Mucosa of stomach (tissue), 1 donor: ENCODE data around the gene SYMPK.
A peak's percentile ranks its signal among the peaks of the same experiment; 100 is the strongest.

ENCODE experiments used
- H3K27me3 ChIP-seq: one replicate; pipeline ENCODE4 v1.7.0; 2013; ENCODE audit warnings: mild to moderate bottlenecking, low read length; ENCODE audit not compliant: control insufficient read depth, insufficient read depth
- H3K36me3 ChIP-seq: one replicate; pipeline ENCODE4 v1.7.0; 2013; ENCODE audit warnings: low read length; ENCODE audit not compliant: control insufficient read depth, insufficient read depth
- H3K4me1 ChIP-seq: one replicate; pipeline ENCODE4 v1.7.0; 2013; ENCODE audit warnings: mild to moderate bottlenecking, low read length; ENCODE audit not compliant: control insufficient read depth, insufficient read depth
- H3K4me3 ChIP-seq: one replicate; pipeline ENCODE4 v1.7.0; 2013; ENCODE audit warnings: low read length
- H3K9ac ChIP-seq: one replicate; pipeline ENCODE4 v1.7.0; 2013; ENCODE audit warnings: mild to moderate bottlenecking, low read length, moderate library complexity
- H3K9me3 ChIP-seq: one replicate; pipeline ENCODE4 v1.7.0; 2013; ENCODE audit warnings: mild to moderate bottlenecking, low read length, moderate library complexity; ENCODE audit not compliant: control insufficient read depth
- donor health status: Pancreatic carcinoma.

SYMPK gene

GRCh38 chr19:45816236-45817009 lies 46.5 kb downstream of the SYMPK start:
- H3K9ac ChIP-seq = peak overlapping the region; percentile 8
- no peaks in the 10 kb centered on the region for H3K27me3 ChIP-seq
- H3K36me3 ChIP-seq = peaks cover 2% of the 10 kb centered on the region
- H3K4me1 ChIP-seq = no peaks in the 10 kb centered on the region
- H3K9me3 ChIP-seq = no peaks in the 10 kb centered on the region
- no peak overlapping the region for H3K4me3 ChIP-seq

GRCh38 chr19:45815481-45816216 lies 47.3 kb downstream of the SYMPK start:
- Histone ChIP-seq H3K27me3 (no peaks in the 10 kb centered on the region), H3K9ac (peak overlapping the region; percentile 8), H3K36me3 (no peaks in the 10 kb centered on the region), H3K4me1 (no peaks in the 10 kb centered on the region), H3K4me3 (no peak overlapping the region), H3K9me3 (no peaks in the 10 kb centered on the region)

- Histone ChIP-seq H3K9me3 (no peaks in the 10 kb centered on the region), H3K4me3 (no peak within 1 kb of the TSS), H3K4me1 (no peaks in the 10 kb centered on the region), H3K27me3 (no peaks in the 10 kb centered on the region), H3K36me3 (no peaks in the 10 kb centered on the region), H3K9ac (peak within 1 kb of the TSS; percentile 8)
Measured at GRCh38 chr19:45814851-45815480, 48.0 kb downstream of the SYMPK start, which contains the start of gene RSPH6A. TSS of gene RSPH6A (minus strand) at chr19:45815308. CDS start at chr19:45815176, 132 bp downstream.

- Histone ChIP-seq H3K36me3 (no peaks in the 10 kb centered on the region), H3K27me3 (no peaks in the 10 kb centered on the region), H3K9me3 (no peaks in the 10 kb centered on the region), H3K4me1 (no peaks in the 10 kb centered on the region), H3K9ac (no peak overlapping the region), H3K4me3 (no peak overlapping the region)
Measured at GRCh38 chr19:45814166-45814780, 48.7 kb downstream of the SYMPK start.

- Histone ChIP-seq H3K27me3 (no peaks in the 10 kb centered on the region), H3K9ac (no peak overlapping the region), H3K9me3 (no peaks in the 10 kb centered on the region), H3K36me3 (no peaks in the 10 kb centered on the region), H3K4me3 (no peak overlapping the region), H3K4me1 (no peaks in the 10 kb centered on the region)
Measured at GRCh38 chr19:45812297-45812696, 50.6 kb downstream of the SYMPK start.

- Histone ChIP-seq H3K4me3 (no peak overlapping the region), H3K27me3 (no peaks in the 10 kb centered on the region), H3K36me3 (no peaks in the 10 kb centered on the region), H3K9ac (no peak overlapping the region), H3K9me3 (no peaks in the 10 kb centered on the region), H3K4me1 (no peaks in the 10 kb centered on the region)
Measured at GRCh38 chr19:45809643-45810159, 53.2 kb downstream of the SYMPK start.

- no peak overlapping the region for H3K9ac ChIP-seq
- H3K27me3 ChIP-seq = peaks cover 4% of the 10 kb centered on the region
- H3K4me3 ChIP-seq = no peak overlapping the region
- H3K36me3 ChIP-seq = no peaks in the 10 kb centered on the region
- no peaks in the 10 kb centered on the region for H3K9me3 ChIP-seq
- no peaks in the 10 kb centered on the region for H3K4me1 ChIP-seq
Measured at GRCh38 chr19:45805719-45806118, 57.2 kb downstream of the SYMPK start.

GRCh38 chr19:45804959-45805230 lies 58.1 kb downstream of the SYMPK start:
- H3K4me3 ChIP-seq = no peak overlapping the region
- H3K9ac ChIP-seq = no peak overlapping the region
- H3K27me3 ChIP-seq = peaks cover 4% of the 10 kb centered on the region
- H3K4me1 ChIP-seq = no peaks in the 10 kb centered on the region
- H3K9me3 ChIP-seq = no peaks in the 10 kb centered on the region
- no peaks in the 10 kb centered on the region for H3K36me3 ChIP-seq

GRCh38 chr19:45804140-45804958 lies 58.6 kb downstream of the SYMPK start:
- H3K9me3 ChIP-seq = no peaks in the 10 kb centered on the region
- H3K4me3 ChIP-seq = no peak overlapping the region

GRCh38 chr19:45801603-45802175 lies 61.3 kb downstream of the SYMPK start:
- no peaks in the 10 kb centered on the region for H3K4me1 ChIP-seq
- no peaks in the 10 kb centered on the region for H3K9me3 ChIP-seq
- H3K36me3 ChIP-seq = no peaks in the 10 kb centered on the region
- no peak overlapping the region for H3K9ac ChIP-seq
- H3K27me3 ChIP-seq = peaks cover 4% of the 10 kb centered on the region
- H3K4me3 ChIP-seq = no peak overlapping the region

More at GRCh38 chr19:45804140-45804958, 58.6 kb downstream of the SYMPK start:
- Histone ChIP-seq H3K4me1 (no peaks in the 10 kb centered on the region), H3K9ac (no peak overlapping the region), H3K27me3 (peaks cover 4% of the 10 kb centered on the region), H3K36me3 (no peaks in the 10 kb centered on the region)

GRCh38 chr19:45800070-45800553 lies 62.8 kb downstream of the SYMPK start:
- Histone ChIP-seq H3K9me3 (no peaks in the 10 kb centered on the region), H3K4me1 (no peaks in the 10 kb centered on the region), H3K27me3 (peaks cover 4% of the 10 kb centered on the region), H3K36me3 (no peaks in the 10 kb centered on the region), H3K9ac (no peak overlapping the region), H3K4me3 (no peak overlapping the region)
